HCT116 (cell line): ENCODE data around the gene PHYHIPL. TPM values are rescaled to one million over a fixed set of nuclear protein-coding genes. Genes with fewer than 3 reads are reported as not detected.

Experiments
- ATAC-seq: fragments of 200-7000 bp; cut with Tn5 transposase; 2 replicates; pipeline ENCODE4 v1.9.1; 2020; ENCODE audit warnings: mild to moderate bottlenecking, moderate library complexity
- BruUV-seq: library from RNA; stranded (reverse); fragments of 400-500 nt; replicated peaks from 2 replicates; lab custom pipeline; 2021; lab: Mats Ljungman, UMichigan
- CTCF ChIA-PET: fragments of 300-600 bp; sonication (Branson Sonifier 250); formaldehyde crosslinking; loops from one replicate; lab custom pipeline; 2021; ENCODE audit warnings: antibody characterized with exemption; lab: Charles Lee
- POLR2A ChIA-PET: fragments of 300-600, 350-600 bp; sonication (Branson Sonifier 250); formaldehyde crosslinking; loops from one replicate; lab custom pipeline; 2021; ENCODE audit warnings: antibody characterized with exemption; lab: Charles Lee
- RAD21 ChIA-PET, 2 experiments: fragments of 300-600 bp; sonication (Branson Sonifier 250); formaldehyde crosslinking; loops; one replicate each; lab custom pipeline; 2023; ENCODE audit warnings: low total read pairs in 2 of 2; ENCODE audit not compliant: uncharacterized antibody in 2 of 2, unreplicated experiment in 2 of 2, low non-redundant PET in 1 of 2; lab: Charles Lee
- DNase-seq: peaks from one replicate; pipeline ENCODE4 v3.0.0-alpha.2; 2010; ENCODE audit warnings: low read depth, low spot score
- H2AFZ ChIP-seq: fragments of 200-600 bp; shearing (Covaris generic), sonication (generic); 2 replicates; pipeline ENCODE4 v1.6.1; 2017; ENCODE audit warnings: low read depth, mixed run types, mixed read lengths, antibody characterized with exemption, low read length; ENCODE audit not compliant: poor library complexity, severe bottlenecking
- H3K27ac ChIP-seq: 2 replicates; pipeline ENCODE4 v1.5.1; 2012; ENCODE audit warnings: low read depth, low read length
- H3K27me3 ChIP-seq: fragments of 200-600 bp; sonication (generic); 2 replicates; pipeline ENCODE4 v1.6.1; 2016; ENCODE audit warnings: mixed run types, low read length, mixed read lengths; ENCODE audit not compliant: insufficient read depth
- H3K36me3 ChIP-seq, 2 experiments: fragments of 200-500 bp in 1 of 2; fragments of 200-600 bp in 1 of 2; sonication (Bioruptor generic) in 1 of 2; sonication (generic) in 1 of 2; 2 replicates each; pipeline versions ENCODE4 v1.5.1 to v1.6.1; 2014 to 2016; ENCODE audit warnings: low read length in 2 of 2, inconsistent platforms in 1 of 2, mixed read lengths in 1 of 2, mixed run types in 1 of 2; ENCODE audit not compliant: insufficient read depth in 2 of 2, control insufficient read depth in 1 of 2
- H3K4me1 ChIP-seq, 2 experiments: fragments of 200-600 bp in 1 of 2; sonication (generic) in 1 of 2; 2 replicates each; pipeline versions ENCODE4 v1.5.1 to v1.6.1; 2012 to 2017; ENCODE audit warnings: low read length in 2 of 2, inconsistent platforms in 1 of 2, mild to moderate bottlenecking in 1 of 2, mixed read lengths in 1 of 2, mixed run types in 1 of 2, moderate library complexity in 1 of 2; ENCODE audit not compliant: insufficient read depth in 2 of 2, control insufficient read depth in 1 of 2
- H3K4me2 ChIP-seq: fragments of 200-600 bp; sonication (generic); 2 replicates; pipeline ENCODE4 v1.6.1; 2017; ENCODE audit warnings: mixed run types, low read length, mixed read lengths
- H3K4me3 ChIP-seq, 2 experiments: fragments of 200-600 bp in 1 of 2; sonication (generic) in 1 of 2; replicated peaks in 1 of 2; 2 replicates each; pipeline ENCODE4 v1.5.1; 2011 to 2016; ENCODE audit warnings: low read length in 2 of 2, control low read depth in 1 of 2, low read depth in 1 of 2, mild to moderate bottlenecking in 1 of 2, mixed read lengths in 1 of 2, mixed run types in 1 of 2
- H3K79me2 ChIP-seq: fragments of 200-600 bp; sonication (generic); 2 replicates; pipeline ENCODE4 v1.6.1; 2017; ENCODE audit warnings: mild to moderate bottlenecking, mixed run types, low read length, moderate library complexity, mixed read lengths; ENCODE audit not compliant: insufficient read depth
- H3K9ac ChIP-seq: fragments of 200-600 bp; sonication (generic); 2 replicates; pipeline ENCODE4 v1.6.1; 2016; ENCODE audit warnings: low read length, mixed read lengths
- H3K9me2 ChIP-seq: fragments of 200-600 bp; sonication (generic), shearing (Covaris generic); 2 replicates; pipeline ENCODE4 v1.6.1; 2017; ENCODE audit warnings: mixed run types, mild to moderate bottlenecking, moderate library complexity; ENCODE audit not compliant: insufficient read depth
- H3K9me3 ChIP-seq, 2 experiments: fragments of 200-500 bp in 1 of 2; fragments of 200-600 bp in 1 of 2; sonication (Bioruptor generic) in 1 of 2; sonication (generic) in 1 of 2; 2 replicates each; pipeline ENCODE4 v1.6.1; 2014 to 2017; ENCODE audit warnings: low read length in 2 of 2, mixed read lengths in 2 of 2, inconsistent platforms in 1 of 2, low read depth in 1 of 2, mild to moderate bottlenecking in 1 of 2, mixed run types in 1 of 2, moderate library complexity in 1 of 2; ENCODE audit not compliant: control insufficient read depth in 1 of 2, insufficient read depth in 1 of 2
- H4K20me1 ChIP-seq: fragments of 200-600 bp; sonication (generic), shearing (Covaris generic); 2 replicates; pipeline ENCODE4 v1.6.1; 2017; ENCODE audit warnings: mixed run types, mild to moderate bottlenecking, moderate library complexity; ENCODE audit not compliant: insufficient read depth
- CBX3 ChIP-seq: IDR thresholded peaks from 2 replicates; pipeline ENCODE4 v1.6.1; 2012; ENCODE audit warnings: low read depth
- CEBPB ChIP-seq: IDR thresholded peaks from 2 replicates; pipeline ENCODE4 v1.6.1; 2012; ENCODE audit warnings: low read depth
- EGR1 ChIP-seq: IDR thresholded peaks from 2 replicates; pipeline ENCODE4 v1.6.1; 2012; ENCODE audit warnings: low read depth
- ELF1 ChIP-seq: IDR thresholded peaks from 2 replicates; pipeline ENCODE4 v1.6.1; 2012; ENCODE audit warnings: low read depth, borderline replicate concordance
- EZH2 ChIP-seq: fragments of 200-600 bp; sonication (generic); IDR thresholded peaks from 2 replicates; pipeline ENCODE4 v1.6.1; 2017; ENCODE audit warnings: antibody characterized with exemption, mixed run types
- EZH2phosphoT487 ChIP-seq: fragments of 200-600 bp; IDR thresholded peaks from 2 replicates; pipeline ENCODE4 v1.6.1; 2018; ENCODE audit warnings: antibody characterized with exemption, borderline replicate concordance
- FOSL1 ChIP-seq: IDR thresholded peaks from 2 replicates; pipeline ENCODE4 v1.6.1; 2012; ENCODE audit warnings: low read depth
- MAX ChIP-seq: IDR thresholded peaks from 2 replicates; pipeline ENCODE4 v1.6.1; 2012
- POLR2AphosphoS5 ChIP-seq: IDR thresholded peaks from 2 replicates; pipeline ENCODE4 v1.6.1; 2011; ENCODE audit warnings: mild to moderate bottlenecking, low read depth, low read length, moderate library complexity
- RAD21 ChIP-seq: IDR thresholded peaks from 2 replicates; pipeline ENCODE4 v1.6.1; 2012; ENCODE audit warnings: low read depth, mild to moderate bottlenecking
- SIN3A ChIP-seq: IDR thresholded peaks from 2 replicates; pipeline ENCODE4 v1.6.1; 2012; ENCODE audit warnings: low read depth
- SP1 ChIP-seq: IDR thresholded peaks from 2 replicates; pipeline ENCODE4 v1.6.1; 2012; ENCODE audit warnings: low read depth
- TCF7L2 ChIP-seq: IDR thresholded peaks from 2 replicates; pipeline ENCODE4 v1.7.0; 2011; ENCODE audit warnings: borderline replicate concordance, inconsistent platforms; ENCODE audit not compliant: insufficient read depth, insufficient read length; ENCODE audit errors: extremely low read depth
- YY1 ChIP-seq: IDR thresholded peaks from 2 replicates; pipeline ENCODE4 v1.6.1; 2011; ENCODE audit warnings: low read length, low read depth, moderate library complexity, mild to moderate bottlenecking; ENCODE audit not compliant: insufficient replicate concordance; ENCODE audit errors: extremely low read depth
- ZFX ChIP-seq: fragments of 450-650 bp; IDR thresholded peaks from 2 replicates; pipeline ENCODE4 v1.6.1; 2017
- ZNF274 ChIP-seq: fragments of 200-500 bp; sonication (Bioruptor generic); IDR thresholded peaks from 2 replicates; pipeline ENCODE4 v1.6.1; 2014; ENCODE audit warnings: mild to moderate bottlenecking, low read depth, low read length, inconsistent platforms
- intact Hi-C: fragments of 100-400 bp; cut with micrococcal nuclease; formaldehyde crosslinking; loops from 2 replicates; pipeline ENCODE4 v1.10.0; 2022
- total RNA-seq: library from RNA; stranded (reverse); gene quantifications from one replicate; pipeline ENCODE4 v1.2.1, GENCODE V29; 2021; ENCODE audit not compliant: unreplicated experiment
- TF ChIP-seq, protein P1 (sequence below): IDR thresholded peaks from 2 replicates; pipeline ENCODE4 v1.6.1; 2012
- TF ChIP-seq, protein P2 (sequence below): IDR thresholded peaks from 2 replicates; pipeline ENCODE4 v1.6.1; 2011; ENCODE audit warnings: mild to moderate bottlenecking, low read length, moderate library complexity; ENCODE audit not compliant: insufficient replicate concordance; ENCODE audit errors: extremely low read depth
- TF ChIP-seq, protein P3 (sequence below): IDR thresholded peaks from 2 replicates; pipeline ENCODE4 v1.6.1; 2012; ENCODE audit warnings: low read depth

The PHYHIPL gene
- total RNA-seq, 1 experiment from 2014 or later, result not detected

DNA sequence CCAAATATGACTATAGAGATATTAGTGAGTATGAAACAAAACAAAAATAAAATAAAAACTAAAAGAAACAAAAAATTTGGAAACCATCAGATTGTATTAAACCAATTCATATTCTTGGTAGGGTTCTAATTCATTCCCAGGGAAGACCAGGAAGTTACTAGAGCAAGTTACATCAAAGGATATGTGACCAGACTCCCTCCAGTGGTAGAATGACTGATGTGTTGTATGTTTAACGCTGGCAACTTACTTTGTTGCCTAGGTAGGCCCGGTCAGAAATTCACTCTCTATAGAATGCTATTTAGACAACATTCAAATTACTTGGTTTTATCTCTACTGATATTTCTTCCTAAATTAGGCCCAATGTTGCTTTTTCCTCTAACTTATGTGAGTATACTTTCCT, 5.2 kb downstream of the PHYHIPL start (continued):
- TF ChIP-seq, protein P1, sequence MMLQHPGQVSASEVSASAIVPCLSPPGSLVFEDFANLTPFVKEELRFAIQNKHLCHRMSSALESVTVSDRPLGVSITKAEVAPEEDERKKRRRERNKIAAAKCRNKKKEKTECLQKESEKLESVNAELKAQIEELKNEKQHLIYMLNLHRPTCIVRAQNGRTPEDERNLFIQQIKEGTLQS, result no peak
- TF ChIP-seq CEBPB, result no peak

- Histone ChIP-seq H3K4me3 (no peak overlapping the region), H3K9me2 (no peaks in the 10 kb centered on the region), H3K9me3 (no peaks in the 10 kb centered on the region), H3K27me3 (no peaks in the 10 kb centered on the region), H3K36me3 (no peaks in the 10 kb centered on the region), H4K20me1 (no peaks in the 10 kb centered on the region), H3K9ac (no peak overlapping the region), H3K4me2 (no peak overlapping the region), H2AFZ (no peak overlapping the region), H3K79me2 (no peaks in the 10 kb centered on the region), H3K4me1 (no peaks in the 10 kb centered on the region), H3K27ac (no peak overlapping the region)
- intact Hi-C loops, result no loop called here
- no TSS peak for BruUV-seq
- ATAC-seq (no peak), DNase-seq (no peak)
- ChIA-PET CTCF (interaction anchor here (1.2 kb wide), 1 partner anchor 238 kb away, joined by 3 read pairs; no protein-coding TSS in a partner anchor), POLR2A (no interaction called here), RAD21 (no interaction called here)
- TF ChIP-seq, protein P2, sequence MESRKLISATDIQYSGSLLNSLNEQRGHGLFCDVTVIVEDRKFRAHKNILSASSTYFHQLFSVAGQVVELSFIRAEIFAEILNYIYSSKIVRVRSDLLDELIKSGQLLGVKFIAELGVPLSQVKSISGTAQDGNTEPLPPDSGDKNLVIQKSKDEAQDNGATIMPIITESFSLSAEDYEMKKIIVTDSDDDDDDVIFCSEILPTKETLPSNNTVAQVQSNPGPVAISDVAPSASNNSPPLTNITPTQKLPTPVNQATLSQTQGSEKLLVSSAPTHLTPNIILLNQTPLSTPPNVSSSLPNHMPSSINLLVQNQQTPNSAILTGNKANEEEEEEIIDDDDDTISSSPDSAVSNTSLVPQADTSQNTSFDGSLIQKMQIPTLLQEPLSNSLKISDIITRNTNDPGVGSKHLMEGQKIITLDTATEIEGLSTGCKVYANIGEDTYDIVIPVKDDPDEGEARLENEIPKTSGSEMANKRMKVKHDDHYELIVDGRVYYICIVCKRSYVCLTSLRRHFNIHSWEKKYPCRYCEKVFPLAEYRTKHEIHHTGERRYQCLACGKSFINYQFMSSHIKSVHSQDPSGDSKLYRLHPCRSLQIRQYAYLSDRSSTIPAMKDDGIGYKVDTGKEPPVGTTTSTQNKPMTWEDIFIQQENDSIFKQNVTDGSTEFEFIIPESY, result no peak
- TF ChIP-seq YY1 (no peak), POLR2AphosphoS5 (no peak), SP1 (no peak), EZH2phosphoT487 (no peak), ELF1 (no peak), ZFX (no peak), EGR1 (no peak), MAX (no peak), ZNF274 (no peak), CBX3 (no peak), FOSL1 (no peak), CEBPB (no peak), RAD21 (no peak), SIN3A (no peak), EZH2 (no peak), TCF7L2 (no peak)
- TF ChIP-seq, protein P3, sequence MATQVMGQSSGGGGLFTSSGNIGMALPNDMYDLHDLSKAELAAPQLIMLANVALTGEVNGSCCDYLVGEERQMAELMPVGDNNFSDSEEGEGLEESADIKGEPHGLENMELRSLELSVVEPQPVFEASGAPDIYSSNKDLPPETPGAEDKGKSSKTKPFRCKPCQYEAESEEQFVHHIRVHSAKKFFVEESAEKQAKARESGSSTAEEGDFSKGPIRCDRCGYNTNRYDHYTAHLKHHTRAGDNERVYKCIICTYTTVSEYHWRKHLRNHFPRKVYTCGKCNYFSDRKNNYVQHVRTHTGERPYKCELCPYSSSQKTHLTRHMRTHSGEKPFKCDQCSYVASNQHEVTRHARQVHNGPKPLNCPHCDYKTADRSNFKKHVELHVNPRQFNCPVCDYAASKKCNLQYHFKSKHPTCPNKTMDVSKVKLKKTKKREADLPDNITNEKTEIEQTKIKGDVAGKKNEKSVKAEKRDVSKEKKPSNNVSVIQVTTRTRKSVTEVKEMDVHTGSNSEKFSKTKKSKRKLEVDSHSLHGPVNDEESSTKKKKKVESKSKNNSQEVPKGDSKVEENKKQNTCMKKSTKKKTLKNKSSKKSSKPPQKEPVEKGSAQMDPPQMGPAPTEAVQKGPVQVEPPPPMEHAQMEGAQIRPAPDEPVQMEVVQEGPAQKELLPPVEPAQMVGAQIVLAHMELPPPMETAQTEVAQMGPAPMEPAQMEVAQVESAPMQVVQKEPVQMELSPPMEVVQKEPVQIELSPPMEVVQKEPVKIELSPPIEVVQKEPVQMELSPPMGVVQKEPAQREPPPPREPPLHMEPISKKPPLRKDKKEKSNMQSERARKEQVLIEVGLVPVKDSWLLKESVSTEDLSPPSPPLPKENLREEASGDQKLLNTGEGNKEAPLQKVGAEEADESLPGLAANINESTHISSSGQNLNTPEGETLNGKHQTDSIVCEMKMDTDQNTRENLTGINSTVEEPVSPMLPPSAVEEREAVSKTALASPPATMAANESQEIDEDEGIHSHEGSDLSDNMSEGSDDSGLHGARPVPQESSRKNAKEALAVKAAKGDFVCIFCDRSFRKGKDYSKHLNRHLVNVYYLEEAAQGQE, result no peak
- TF ChIP-seq, protein P1, result no peak
These were observed 13.9 kb downstream of the PHYHIPL start for GRCh38 chr10:59190332-59190731.
